Mesothelial cell of epicardium (in vitro differentiated cells): Measurements from ENCODE around the gene POU2F1. TPM values are rescaled to one million over a fixed set of nuclear protein-coding genes. Genes with fewer than 3 reads are reported as not detected.

Source experiments
- DNase-seq, 2 experiments: peaks; one replicate each; pipeline ENCODE4 v3.0.0; 2021; ENCODE audit warnings: low spot score in 2 of 2; ENCODE audit not compliant: unreplicated experiment in 2 of 2
- H3K27ac Mint-ChIP-seq: 2 replicates; pipeline ENCODE4 v1.8.0; 2021; ENCODE audit warnings: mixed read lengths
- H3K27me3 Mint-ChIP-seq: 2 replicates; pipeline ENCODE4 v1.8.0; 2021; ENCODE audit warnings: low read depth, mixed read lengths
- H3K36me3 Mint-ChIP-seq: 2 replicates; pipeline ENCODE4 v1.8.0; 2021; ENCODE audit warnings: mixed read lengths
- H3K4me1 Mint-ChIP-seq: 2 replicates; pipeline ENCODE4 v1.8.0; 2021; ENCODE audit warnings: mixed read lengths
- H3K4me3 Mint-ChIP-seq: 2 replicates; pipeline ENCODE4 v1.8.0; 2021; ENCODE audit warnings: mild to moderate bottlenecking, moderate library complexity, mixed read lengths
- H3K9me3 Mint-ChIP-seq: 2 replicates; pipeline ENCODE4 v1.8.0; 2021; ENCODE audit warnings: mixed read lengths
- total RNA-seq: library from RNA; stranded (reverse); gene quantifications from 3 replicates; pipeline ENCODE4 v1.2.1, GENCODE V29; 2021
- TF ChIP-seq, protein P1 (sequence below): fragments of 200-600 bp; sonication (generic); IDR thresholded peaks from one replicate; pipeline ENCODE4 v1.5.0; 2021; ENCODE audit warnings: antibody characterized with exemption; ENCODE audit not compliant: unreplicated experiment

The POU2F1 gene
- total RNA-seq, 1 donor from 2014 or later: 32.8 TPM

DNA sequence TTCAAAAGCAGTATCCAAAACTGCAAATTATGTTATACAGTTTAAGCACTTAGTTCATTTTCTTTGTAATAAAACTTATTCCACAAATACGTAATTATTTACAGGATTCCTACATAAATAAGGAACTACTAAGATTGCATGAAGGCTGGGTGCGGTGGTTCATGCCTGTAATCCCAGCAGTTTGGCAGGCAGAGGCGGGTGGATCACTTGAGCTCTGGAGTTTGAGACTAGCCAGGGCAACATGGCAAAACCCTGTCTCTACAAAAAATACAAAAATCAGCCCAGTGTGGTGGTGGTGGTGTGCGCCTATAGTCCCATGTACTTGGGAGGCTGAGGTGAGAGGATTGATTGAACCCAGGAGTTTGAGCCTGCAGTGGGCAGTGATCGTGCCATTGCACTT lies 69.3 kb downstream of the POU2F1 start:
- no peaks in the 10 kb centered on the region for H3K27me3 Mint-ChIP-seq
- DNase-seq: no peak
- peaks cover 4% of the 10 kb centered on the region for H3K36me3 Mint-ChIP-seq
- TF ChIP-seq, protein P1, sequence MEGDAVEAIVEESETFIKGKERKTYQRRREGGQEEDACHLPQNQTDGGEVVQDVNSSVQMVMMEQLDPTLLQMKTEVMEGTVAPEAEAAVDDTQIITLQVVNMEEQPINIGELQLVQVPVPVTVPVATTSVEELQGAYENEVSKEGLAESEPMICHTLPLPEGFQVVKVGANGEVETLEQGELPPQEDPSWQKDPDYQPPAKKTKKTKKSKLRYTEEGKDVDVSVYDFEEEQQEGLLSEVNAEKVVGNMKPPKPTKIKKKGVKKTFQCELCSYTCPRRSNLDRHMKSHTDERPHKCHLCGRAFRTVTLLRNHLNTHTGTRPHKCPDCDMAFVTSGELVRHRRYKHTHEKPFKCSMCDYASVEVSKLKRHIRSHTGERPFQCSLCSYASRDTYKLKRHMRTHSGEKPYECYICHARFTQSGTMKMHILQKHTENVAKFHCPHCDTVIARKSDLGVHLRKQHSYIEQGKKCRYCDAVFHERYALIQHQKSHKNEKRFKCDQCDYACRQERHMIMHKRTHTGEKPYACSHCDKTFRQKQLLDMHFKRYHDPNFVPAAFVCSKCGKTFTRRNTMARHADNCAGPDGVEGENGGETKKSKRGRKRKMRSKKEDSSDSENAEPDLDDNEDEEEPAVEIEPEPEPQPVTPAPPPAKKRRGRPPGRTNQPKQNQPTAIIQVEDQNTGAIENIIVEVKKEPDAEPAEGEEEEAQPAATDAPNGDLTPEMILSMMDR: no peak
- H3K4me1 Mint-ChIP-seq: peaks cover 29% of the 10 kb centered on the region
- H3K27ac Mint-ChIP-seq: no peak overlapping the region
- H3K4me3 Mint-ChIP-seq: no peak overlapping the region
- peaks cover 15% of the 10 kb centered on the region for H3K9me3 Mint-ChIP-seq

DNA sequence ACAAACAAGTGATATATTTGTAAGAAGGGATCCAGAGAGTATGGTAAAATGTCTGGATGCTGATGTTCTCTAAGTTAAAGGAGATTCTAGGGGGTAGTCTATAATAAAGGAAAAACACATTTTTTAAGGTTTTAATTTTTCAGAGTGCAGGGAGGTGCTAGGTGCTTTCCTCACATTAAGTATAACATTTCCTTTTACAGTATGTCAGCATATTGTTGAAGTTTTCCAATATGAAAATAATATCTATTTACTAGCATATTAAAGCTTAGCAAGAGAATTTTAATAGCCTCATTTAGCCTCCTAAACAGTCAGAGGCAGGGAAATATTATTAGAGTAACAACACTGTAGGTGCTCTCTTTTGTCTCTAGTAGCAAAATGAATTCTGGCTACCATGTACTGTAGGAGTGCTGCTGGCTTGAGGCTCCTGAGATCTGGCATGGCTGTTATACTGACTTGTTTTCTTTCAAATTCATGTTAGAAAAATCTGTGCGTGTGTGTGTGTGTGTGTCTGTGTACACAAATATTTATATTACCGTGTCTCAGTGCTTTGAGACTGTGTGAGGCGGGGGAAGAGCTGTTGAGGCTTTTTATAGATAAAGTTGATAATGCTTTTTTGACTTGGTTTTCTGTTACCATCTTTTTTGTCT lies 71.0 kb downstream of the POU2F1 start:
- TF ChIP-seq, protein P1: no peak
- H3K36me3 Mint-ChIP-seq: peaks cover 4% of the 10 kb centered on the region
- H3K27ac Mint-ChIP-seq: no peak overlapping the region

DNA sequence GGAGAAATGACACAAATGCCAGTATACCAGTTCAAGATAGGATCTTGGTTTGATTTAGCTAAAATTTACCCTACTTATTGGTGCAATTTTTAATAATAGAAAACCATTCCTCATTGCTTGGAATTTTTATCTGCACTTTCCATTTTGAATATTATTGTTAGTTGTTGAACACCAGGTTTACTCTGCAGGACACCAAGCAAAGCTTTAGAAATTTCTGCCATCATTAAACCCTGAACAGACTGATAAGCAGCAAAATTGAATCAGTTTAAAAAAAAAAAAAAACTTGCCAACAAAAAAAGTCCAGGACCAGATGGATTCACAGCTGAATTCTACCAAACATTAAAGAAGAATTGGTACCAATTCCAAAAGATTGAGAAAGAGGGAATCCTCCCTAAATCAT lies 71.5 kb downstream of the POU2F1 start:
- Mint-ChIP-seq H3K4me1 (peaks cover 14% of the 10 kb centered on the region), H3K4me3 (no peak overlapping the region), H3K27me3 (no peaks in the 10 kb centered on the region), H3K36me3 (peaks cover 4% of the 10 kb centered on the region), H3K9me3 (peaks cover 15% of the 10 kb centered on the region), H3K27ac (no peak overlapping the region)
- DNase-seq: no peak
- TF ChIP-seq, protein P1: no peak

More for the DNA sequence above, 71.0 kb downstream of the POU2F1 start:
- Mint-ChIP-seq H3K9me3 (peaks cover 15% of the 10 kb centered on the region), H3K27me3 (no peaks in the 10 kb centered on the region), H3K4me3 (no peak overlapping the region), H3K4me1 (peaks cover 19% of the 10 kb centered on the region)
- no peak for DNase-seq

DNA sequence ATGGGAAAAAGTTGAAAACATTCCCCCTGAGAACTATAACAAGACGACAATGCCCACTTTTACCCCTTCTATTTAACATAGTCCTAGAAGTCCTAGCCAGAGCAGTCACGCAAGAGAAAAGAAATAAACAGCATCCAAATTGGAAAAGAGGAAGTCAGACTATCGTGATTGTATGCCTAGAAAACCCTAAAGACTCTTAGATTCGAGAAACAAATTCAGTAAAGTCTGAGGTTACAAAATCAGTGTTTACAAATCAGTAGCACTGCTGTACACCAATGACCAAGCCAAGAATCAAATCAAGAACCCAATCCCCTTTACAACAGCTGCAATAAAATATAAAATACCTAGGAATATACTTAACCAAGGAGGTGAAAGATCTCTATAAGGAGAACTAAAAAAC lies 72.4 kb downstream of the POU2F1 start:
- Mint-ChIP-seq H3K4me3 (no peak overlapping the region), H3K4me1 (peaks cover 7% of the 10 kb centered on the region), H3K9me3 (peaks cover 15% of the 10 kb centered on the region), H3K36me3 (peaks cover 4% of the 10 kb centered on the region), H3K27ac (no peak overlapping the region), H3K27me3 (no peaks in the 10 kb centered on the region)
- TF ChIP-seq, protein P1: no peak
- DNase-seq: no peak

DNA sequence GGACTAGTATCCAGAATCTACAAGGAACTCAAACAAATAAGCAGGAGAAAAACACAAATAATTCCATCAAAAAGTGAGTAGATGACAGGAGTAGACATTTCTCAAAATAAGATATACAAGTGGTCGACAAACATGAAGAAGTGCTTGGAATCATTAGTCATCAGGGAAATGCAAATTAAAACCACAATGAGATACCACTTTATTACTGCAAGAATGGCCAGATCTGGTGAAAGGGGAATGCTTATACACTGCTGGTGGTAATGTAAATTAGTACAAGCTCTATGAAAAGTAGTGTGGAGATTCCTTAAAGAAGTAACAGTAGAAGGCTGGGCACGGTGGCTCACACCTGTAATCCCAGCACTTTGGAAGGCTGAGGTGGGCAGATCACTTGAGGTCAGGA lies 73.8 kb downstream of the POU2F1 start:
- Mint-ChIP-seq H3K36me3 (peaks cover 4% of the 10 kb centered on the region), H3K4me1 (peaks cover 7% of the 10 kb centered on the region), H3K4me3 (no peak overlapping the region), H3K27ac (no peak overlapping the region), H3K9me3 (peaks cover 15% of the 10 kb centered on the region), H3K27me3 (no peaks in the 10 kb centered on the region)
- no peak for DNase-seq
- TF ChIP-seq, protein P1: no peak
